Mucosa of stomach (tissue), 1 donor: ENCODE data around the gene ASTN2.

Experiments
- H3K27me3 ChIP-seq: one replicate; pipeline ENCODE4 v1.7.0; 2013; ENCODE audit warnings: mild to moderate bottlenecking, low read length; ENCODE audit not compliant: control insufficient read depth, insufficient read depth
- H3K36me3 ChIP-seq: one replicate; pipeline ENCODE4 v1.7.0; 2013; ENCODE audit warnings: low read length; ENCODE audit not compliant: control insufficient read depth, insufficient read depth
- H3K4me1 ChIP-seq: one replicate; pipeline ENCODE4 v1.7.0; 2013; ENCODE audit warnings: mild to moderate bottlenecking, low read length; ENCODE audit not compliant: control insufficient read depth, insufficient read depth
- H3K4me3 ChIP-seq: one replicate; pipeline ENCODE4 v1.7.0; 2013; ENCODE audit warnings: low read length
- H3K9ac ChIP-seq: one replicate; pipeline ENCODE4 v1.7.0; 2013; ENCODE audit warnings: mild to moderate bottlenecking, low read length, moderate library complexity
- H3K9me3 ChIP-seq: one replicate; pipeline ENCODE4 v1.7.0; 2013; ENCODE audit warnings: mild to moderate bottlenecking, low read length, moderate library complexity; ENCODE audit not compliant: control insufficient read depth
- donor health status: Pancreatic carcinoma.

Gene ASTN2

GRCh38 chr9:117354244-117354847 is 60.5 kb downstream of the ASTN2 start:
- Histone ChIP-seq H3K36me3 (no peaks in the 10 kb centered on the region), H3K9ac (no peak overlapping the region), H3K4me3 (no peak overlapping the region), H3K9me3 (no peaks in the 10 kb centered on the region), H3K4me1 (no peaks in the 10 kb centered on the region), H3K27me3 (no peaks in the 10 kb centered on the region)

GRCh38 chr9:117344892-117345660 is 69.8 kb downstream of the ASTN2 start:
- Histone ChIP-seq H3K4me1 (no peaks in the 10 kb centered on the region), H3K27me3 (no peaks in the 10 kb centered on the region), H3K4me3 (no peak overlapping the region), H3K36me3 (no peaks in the 10 kb centered on the region), H3K9ac (no peak overlapping the region), H3K9me3 (no peaks in the 10 kb centered on the region)

- H3K4me1 ChIP-seq = no peaks in the 10 kb centered on the region
- no peaks in the 10 kb centered on the region for H3K9me3 ChIP-seq
- no peaks in the 10 kb centered on the region for H3K36me3 ChIP-seq
- H3K27me3 ChIP-seq = no peaks in the 10 kb centered on the region
- no peak overlapping the region for H3K4me3 ChIP-seq
- no peak overlapping the region for H3K9ac ChIP-seq
Measured at GRCh38 chr9:117343427-117343826, 71.4 kb downstream of the ASTN2 start.

- no peaks in the 10 kb centered on the region for H3K9me3 ChIP-seq
- no peaks in the 10 kb centered on the region for H3K36me3 ChIP-seq
- no peaks in the 10 kb centered on the region for H3K27me3 ChIP-seq
- H3K4me3 ChIP-seq = no peak overlapping the region
- H3K4me1 ChIP-seq = no peaks in the 10 kb centered on the region
- no peak overlapping the region for H3K9ac ChIP-seq
Measured at GRCh38 chr9:117341151-117341550, 73.7 kb downstream of the ASTN2 start.

- H3K4me1 ChIP-seq = no peaks in the 10 kb centered on the region
- no peak overlapping the region for H3K4me3 ChIP-seq
- no peak overlapping the region for H3K9ac ChIP-seq
- H3K27me3 ChIP-seq = no peaks in the 10 kb centered on the region
- H3K9me3 ChIP-seq = no peaks in the 10 kb centered on the region
- no peaks in the 10 kb centered on the region for H3K36me3 ChIP-seq
Measured at GRCh38 chr9:117340422-117340821, 74.4 kb downstream of the ASTN2 start.

GRCh38 chr9:117335837-117336433 is 78.9 kb downstream of the ASTN2 start:
- Histone ChIP-seq H3K27me3 (no peaks in the 10 kb centered on the region), H3K9ac (no peak overlapping the region), H3K9me3 (no peaks in the 10 kb centered on the region), H3K4me3 (no peak overlapping the region), H3K36me3 (no peaks in the 10 kb centered on the region), H3K4me1 (no peaks in the 10 kb centered on the region)

- Histone ChIP-seq H3K9me3 (no peaks in the 10 kb centered on the region), H3K4me3 (no peak overlapping the region), H3K36me3 (no peaks in the 10 kb centered on the region), H3K4me1 (no peaks in the 10 kb centered on the region), H3K9ac (no peak overlapping the region), H3K27me3 (no peaks in the 10 kb centered on the region)
Measured at GRCh38 chr9:117334101-117334500, 80.8 kb downstream of the ASTN2 start.

GRCh38 chr9:117325831-117326230 is 89.0 kb downstream of the ASTN2 start:
- H3K9me3 ChIP-seq = no peaks in the 10 kb centered on the region
- no peaks in the 10 kb centered on the region for H3K4me1 ChIP-seq
- H3K27me3 ChIP-seq = no peaks in the 10 kb centered on the region
- H3K4me3 ChIP-seq = no peak overlapping the region
- no peak overlapping the region for H3K9ac ChIP-seq
- no peaks in the 10 kb centered on the region for H3K36me3 ChIP-seq

GRCh38 chr9:117325110-117325731 is 89.6 kb downstream of the ASTN2 start:
- Histone ChIP-seq H3K36me3 (no peaks in the 10 kb centered on the region), H3K9me3 (no peaks in the 10 kb centered on the region), H3K9ac (no peak overlapping the region), H3K4me1 (no peaks in the 10 kb centered on the region), H3K27me3 (no peaks in the 10 kb centered on the region), H3K4me3 (no peak overlapping the region)

- no peak overlapping the region for H3K4me3 ChIP-seq
- H3K4me1 ChIP-seq = no peaks in the 10 kb centered on the region
- no peaks in the 10 kb centered on the region for H3K27me3 ChIP-seq
- H3K9ac ChIP-seq = no peak overlapping the region
- H3K36me3 ChIP-seq = no peaks in the 10 kb centered on the region
- no peaks in the 10 kb centered on the region for H3K9me3 ChIP-seq
Measured at GRCh38 chr9:117323390-117323789, 91.5 kb downstream of the ASTN2 start.

GRCh38 chr9:117317192-117317591 is 97.7 kb downstream of the ASTN2 start:
- no peak overlapping the region for H3K4me3 ChIP-seq
- no peaks in the 10 kb centered on the region for H3K36me3 ChIP-seq
- no peaks in the 10 kb centered on the region for H3K27me3 ChIP-seq
- no peak overlapping the region for H3K9ac ChIP-seq
- no peaks in the 10 kb centered on the region for H3K9me3 ChIP-seq
- H3K4me1 ChIP-seq = no peaks in the 10 kb centered on the region

- H3K4me3 ChIP-seq = no peak overlapping the region
- no peaks in the 10 kb centered on the region for H3K27me3 ChIP-seq
- H3K9me3 ChIP-seq = no peaks in the 10 kb centered on the region
- H3K4me1 ChIP-seq = no peaks in the 10 kb centered on the region
- H3K36me3 ChIP-seq = no peaks in the 10 kb centered on the region
- H3K9ac ChIP-seq = no peak overlapping the region
Measured at GRCh38 chr9:117315236-117315635, 99.6 kb downstream of the ASTN2 start.
